Measurements from ENCODE around the gene TCF12.

TCF12 gene

GRCh38 chr15:56917652-56918045 is 795 bp upstream of the TCF12 start:
- TF ChIP-seq CTCF (IDR thresholded peaks at IDR 0.05) = no peak

GRCh38 chr15:56919031-56919608 is 676 bp downstream of the TCF12 start:
- no peak for TF ChIP-seq CTCF (IDR thresholded peaks at IDR 0.05)

GRCh38 chr15:56919609-56920366 is 1.3 kb downstream of the TCF12 start:
- no peak for TF ChIP-seq CTCF (IDR thresholded peaks at IDR 0.05)

GRCh38 chr15:56920367-56920627 is 1.9 kb downstream of the TCF12 start:
- no peak for TF ChIP-seq CTCF (IDR thresholded peaks at IDR 0.05)

GRCh38 chr15:56923174-56923591 is 4.7 kb downstream of the TCF12 start:
- no peak for TF ChIP-seq CTCF (IDR thresholded peaks at IDR 0.05)

GRCh38 chr15:56927816-56928215 is 9.4 kb downstream of the TCF12 start:
- TF ChIP-seq CTCF (IDR thresholded peaks at IDR 0.05) = no peak

GRCh38 chr15:56929399-56929798 is 11.0 kb downstream of the TCF12 start:
- TF ChIP-seq CTCF (IDR thresholded peaks at IDR 0.05) = no peak

- no peak for TF ChIP-seq CTCF (IDR thresholded peaks at IDR 0.05)
These were observed 11.5 kb downstream of the TCF12 start for GRCh38 chr15:56929933-56930332.

All from LNCAP (cell line).